C4-2B (cell line): ENCODE data around the gene DEGS1.

ENCODE experiments used
- CTCF ChIP-seq: fragments of 450-650 bp; conservative IDR thresholded peaks from 2 replicates; pipeline ENCODE4 v1.5.1; 2017; ENCODE audit warnings: mild to moderate bottlenecking
- ZFX ChIP-seq: fragments of 450-650 bp; IDR thresholded peaks from 2 replicates; pipeline ENCODE4 v1.6.1; 2017

GRCh38 chr1:224189561-224189960 lies 6.5 kb downstream of the DEGS1 start:
- no peak for TF ChIP-seq CTCF
- no peak for TF ChIP-seq ZFX
